ENCODE measurements around the gene VMAC. TPM values are rescaled to one million over a fixed set of nuclear protein-coding genes. Genes with fewer than 3 reads are reported as not detected.

The VMAC gene
- polyA plus RNA-seq, 2 of the 4 experiments (the other 2 are of a cell fraction) = 1.1 to 1.6 TPM

DNA sequence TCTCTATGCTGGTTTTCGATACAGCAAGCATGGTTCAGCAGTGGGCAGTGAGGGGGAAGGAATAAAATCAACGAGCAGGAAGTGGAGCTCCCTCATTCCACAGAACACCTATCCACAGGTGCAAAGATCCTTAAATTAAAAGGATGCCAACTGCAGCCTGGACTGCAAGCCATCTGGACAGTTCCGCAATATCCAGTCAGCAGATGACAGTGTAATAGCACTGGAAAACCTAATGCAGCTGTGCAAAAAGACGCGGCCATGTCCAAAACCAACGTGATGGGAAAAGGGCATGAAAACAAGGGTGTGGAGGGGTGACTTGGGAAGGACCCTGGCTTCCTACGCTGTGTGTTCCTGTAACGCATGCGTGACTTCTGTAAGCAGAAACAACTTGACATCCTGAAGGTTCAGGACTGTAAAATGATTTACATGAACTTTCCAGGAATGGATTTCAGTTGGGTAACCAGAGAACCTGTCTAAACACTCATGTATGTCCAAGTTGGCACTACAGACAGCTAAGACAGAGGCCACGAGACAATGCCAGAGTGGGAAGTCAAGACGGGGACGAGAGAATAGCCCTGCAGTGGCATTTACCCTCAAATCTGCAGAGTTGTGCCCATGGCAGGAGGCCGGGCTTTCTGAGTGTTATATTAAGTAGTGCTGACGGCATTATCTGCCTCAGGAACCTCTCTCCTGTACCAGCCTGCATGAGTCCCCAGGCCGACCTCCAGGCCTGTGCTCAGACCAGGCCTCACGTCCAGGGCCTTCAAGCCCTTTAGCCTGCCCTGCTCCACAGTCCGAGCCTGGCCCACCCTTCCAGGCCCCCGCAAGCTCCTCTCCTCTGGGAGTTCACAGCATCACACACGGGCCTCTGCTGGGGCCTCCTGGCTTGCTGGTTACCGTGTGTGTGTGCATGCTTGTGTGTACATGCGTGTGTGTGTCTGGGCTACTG lies 35.9 kb downstream of the VMAC start:
- WGBS (ENCODE audit: missing lambda C conversion rate) = 89% methylated on average over 17 of the region's 21 CpGs
- no peak for DNase-seq (ENCODE audit: low read depth in 1 of 2, low spot score in 1 of 2)
- ChIA-PET POLR2A (no interaction called here), CTCF (no interaction called here)
- no peaks in the 10 kb centered on the region for H3K4me1 ChIP-seq
- no peaks in the 10 kb centered on the region for H3K9me3 ChIP-seq
- H3K27ac ChIP-seq = no peak overlapping the region
- H3K4me3 ChIP-seq = no peak overlapping the region
- ATAC-seq = no peak
- H3K4me2 ChIP-seq = no peak overlapping the region
- TF ChIP-seq KDM1A (IDR thresholded peaks at IDR 0.05; ENCODE audit: low read depth) (no peak), POLR2AphosphoS2 (conservative IDR thresholded peaks at IDR 0.05; ENCODE audit: low read length) (no peak), MAFK (IDR thresholded peaks at IDR 0.05; ENCODE audit: partially characterized antibody) (no peak), RNF2 (IDR thresholded peaks at IDR 0.05; ENCODE audit: borderline replicate concordance, low read depth) (no peak)
- no peak for FAIRE-seq

DNA sequence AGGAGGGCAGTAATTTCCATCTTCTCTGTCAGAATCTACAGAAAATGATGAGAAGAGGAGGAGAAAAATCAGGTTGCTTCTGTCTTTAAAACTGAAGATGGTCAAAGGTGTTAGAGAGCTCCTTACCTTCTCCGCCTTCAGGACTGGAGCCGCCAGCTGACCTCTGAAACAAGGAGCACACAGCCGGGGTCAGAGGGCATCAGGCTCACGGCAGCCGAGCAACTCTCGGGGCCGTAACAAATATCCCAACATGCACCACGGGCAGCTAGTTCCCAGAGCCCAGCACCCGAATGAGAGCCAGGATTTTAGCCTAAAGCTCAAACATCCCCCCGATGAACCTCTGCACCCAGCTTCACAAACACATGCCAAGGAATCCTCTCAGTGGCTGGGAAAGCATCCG lies 37.0 kb downstream of the VMAC start:
- H3K27ac ChIP-seq = no peak overlapping the region

DNA sequence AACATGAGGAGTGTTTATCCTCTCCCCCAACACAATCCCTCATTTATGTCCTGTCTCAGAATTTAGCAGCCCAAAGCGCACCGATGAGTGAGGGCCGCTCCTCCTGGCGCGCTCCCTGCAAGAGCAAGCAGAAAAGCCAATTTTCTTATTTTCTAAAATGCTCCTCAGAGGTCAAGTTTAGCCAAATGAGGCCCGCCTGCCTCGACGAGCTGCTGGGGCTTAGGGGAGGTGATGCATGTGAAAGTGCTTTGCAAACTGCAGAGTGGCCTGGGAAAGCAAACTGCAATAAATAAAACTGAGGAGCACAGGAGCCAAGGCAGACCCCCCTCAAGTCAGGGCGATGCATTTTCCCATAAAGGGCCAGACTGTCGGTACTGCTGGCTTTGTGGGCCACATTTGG lies 38.4 kb downstream of the VMAC start:
- 93% methylated on average over 10 of the region's 10 CpGs for WGBS (ENCODE audit: missing lambda C conversion rate)
- CTCF ChIA-PET = interaction anchor here (0.7 to 1.5 kb wide), 2 partner anchors 25 to 139 kb away, joined by 3 to 4 read pairs; no protein-coding TSS in a partner anchor
- no peak for DNase-seq (ENCODE audit: low read depth in 1 of 2, low spot score in 1 of 2)
- no peaks in the 10 kb centered on the region for H3K9me3 ChIP-seq
- H3K4me3 ChIP-seq = no peak overlapping the region
- TF ChIP-seq NR3C1 (IDR thresholded peaks at IDR 0.05) (no peak), FOSB (CRISPR knock-in tag; IDR thresholded peaks at IDR 0.05) (no peak), CEBPB (IDR thresholded peaks at IDR 0.05) (no peak), JUNB (IDR thresholded peaks at IDR 0.05) (no peak), FOXS1 (CRISPR knock-in tag; IDR thresholded peaks at IDR 0.05) (no peak), ZNF302 (CRISPR knock-in tag; IDR thresholded peaks at IDR 0.05) (no peak), KDM5A (IDR thresholded peaks at IDR 0.05) (no peak), RAD21 (conservative IDR thresholded peaks at IDR 0.05 in 1 of 2, IDR thresholded peaks at IDR 0.05 in 1 of 2) (no peak), CBX8 (IDR thresholded peaks at IDR 0.05) (no peak), POLR2AphosphoS2 (conservative IDR thresholded peaks at IDR 0.05; ENCODE audit: low read length) (no peak), POLR2A (IDR thresholded peaks at IDR 0.05; ENCODE audit: low read length) (no peak), SREBF2 (IDR thresholded peaks at IDR 0.05) (no peak)
- TF ChIP-seq, protein P1, sequence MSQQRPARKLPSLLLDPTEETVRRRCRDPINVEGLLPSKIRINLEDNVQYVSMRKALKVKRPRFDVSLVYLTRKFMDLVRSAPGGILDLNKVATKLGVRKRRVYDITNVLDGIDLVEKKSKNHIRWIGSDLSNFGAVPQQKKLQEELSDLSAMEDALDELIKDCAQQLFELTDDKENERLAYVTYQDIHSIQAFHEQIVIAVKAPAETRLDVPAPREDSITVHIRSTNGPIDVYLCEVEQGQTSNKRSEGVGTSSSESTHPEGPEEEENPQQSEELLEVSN (IDR thresholded peaks at IDR 0.05; ENCODE audit: borderline replicate concordance, low read depth) = no peak
- TF ChIP-seq, protein P2, sequence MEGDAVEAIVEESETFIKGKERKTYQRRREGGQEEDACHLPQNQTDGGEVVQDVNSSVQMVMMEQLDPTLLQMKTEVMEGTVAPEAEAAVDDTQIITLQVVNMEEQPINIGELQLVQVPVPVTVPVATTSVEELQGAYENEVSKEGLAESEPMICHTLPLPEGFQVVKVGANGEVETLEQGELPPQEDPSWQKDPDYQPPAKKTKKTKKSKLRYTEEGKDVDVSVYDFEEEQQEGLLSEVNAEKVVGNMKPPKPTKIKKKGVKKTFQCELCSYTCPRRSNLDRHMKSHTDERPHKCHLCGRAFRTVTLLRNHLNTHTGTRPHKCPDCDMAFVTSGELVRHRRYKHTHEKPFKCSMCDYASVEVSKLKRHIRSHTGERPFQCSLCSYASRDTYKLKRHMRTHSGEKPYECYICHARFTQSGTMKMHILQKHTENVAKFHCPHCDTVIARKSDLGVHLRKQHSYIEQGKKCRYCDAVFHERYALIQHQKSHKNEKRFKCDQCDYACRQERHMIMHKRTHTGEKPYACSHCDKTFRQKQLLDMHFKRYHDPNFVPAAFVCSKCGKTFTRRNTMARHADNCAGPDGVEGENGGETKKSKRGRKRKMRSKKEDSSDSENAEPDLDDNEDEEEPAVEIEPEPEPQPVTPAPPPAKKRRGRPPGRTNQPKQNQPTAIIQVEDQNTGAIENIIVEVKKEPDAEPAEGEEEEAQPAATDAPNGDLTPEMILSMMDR (IDR thresholded peaks at IDR 0.05) = no peak
- POLR2A ChIA-PET = no interaction called here
- FAIRE-seq = no peak
- no peaks in the 10 kb centered on the region for H3K4me1 ChIP-seq
- ATAC-seq = no peak
- no peak overlapping the region for H3K4me2 ChIP-seq
- no peak overlapping the region for H3K27ac ChIP-seq

More for the DNA sequence above, 37.0 kb downstream of the VMAC start:
- ATAC-seq (no peak), DNase-seq (ENCODE audit: low read depth in 1 of 2, low spot score in 1 of 2) (no peak), FAIRE-seq (no peak)
- Histone ChIP-seq H3K9me3 (no peaks in the 10 kb centered on the region), H3K4me1 (no peaks in the 10 kb centered on the region), H3K4me2 (no peak overlapping the region), H3K4me3 (no peak overlapping the region)
- TF ChIP-seq MYC (IDR thresholded peaks at IDR 0.05; ENCODE audit: borderline replicate concordance, low read length) (no peak), FOXS1 (CRISPR knock-in tag; IDR thresholded peaks at IDR 0.05) (no peak), NFE2L2 (conservative IDR thresholded peaks at IDR 0.05; ENCODE audit: low read length) (no peak), RCOR1 (IDR thresholded peaks at IDR 0.05; ENCODE audit: low read depth, low read length) (no peak), TFCP2L1 (CRISPR knock-in tag; IDR thresholded peaks at IDR 0.05) (no peak), CBX2 (IDR thresholded peaks at IDR 0.05; ENCODE audit: borderline replicate concordance, low read depth) (no peak), SMC3 (IDR thresholded peaks at IDR 0.05) (no peak), FOSB (CRISPR knock-in tag; IDR thresholded peaks at IDR 0.05) (no peak), POLR2A (IDR thresholded peaks at IDR 0.05; ENCODE audit: low read length) (no peak), KDM1A (IDR thresholded peaks at IDR 0.05; ENCODE audit: low read depth) (no peak), HOXB5 (CRISPR knock-in tag; IDR thresholded peaks at IDR 0.05) (no peak), EP300 (IDR thresholded peaks at IDR 0.05) (no peak), CBX8 (IDR thresholded peaks at IDR 0.05) (no peak)
- TF ChIP-seq, protein P3, sequence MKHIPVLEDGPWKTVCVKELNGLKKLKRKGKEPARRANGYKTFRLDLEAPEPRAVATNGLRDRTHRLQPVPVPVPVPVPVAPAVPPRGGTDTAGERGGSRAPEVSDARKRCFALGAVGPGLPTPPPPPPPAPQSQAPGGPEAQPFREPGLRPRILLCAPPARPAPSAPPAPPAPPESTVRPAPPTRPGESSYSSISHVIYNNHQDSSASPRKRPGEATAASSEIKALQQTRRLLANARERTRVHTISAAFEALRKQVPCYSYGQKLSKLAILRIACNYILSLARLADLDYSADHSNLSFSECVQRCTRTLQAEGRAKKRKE (CRISPR knock-in tag; IDR thresholded peaks at IDR 0.05; ENCODE audit: low read depth) = no peak
- WGBS (ENCODE audit: missing lambda C conversion rate) = 94% methylated on average over 11 of the region's 11 CpGs
- POLR2A ChIA-PET = interaction anchor here (1.0 kb wide), 1 partner anchor 113 kb away, joined by 3 read pairs; no protein-coding TSS in a partner anchor
- CTCF ChIA-PET = interaction anchor here (0.6 kb wide), 1 partner anchor 216 kb away, joined by 4 read pairs; no protein-coding TSS in a partner anchor
